Measurements from ENCODE around the gene TGDS.

DNA sequence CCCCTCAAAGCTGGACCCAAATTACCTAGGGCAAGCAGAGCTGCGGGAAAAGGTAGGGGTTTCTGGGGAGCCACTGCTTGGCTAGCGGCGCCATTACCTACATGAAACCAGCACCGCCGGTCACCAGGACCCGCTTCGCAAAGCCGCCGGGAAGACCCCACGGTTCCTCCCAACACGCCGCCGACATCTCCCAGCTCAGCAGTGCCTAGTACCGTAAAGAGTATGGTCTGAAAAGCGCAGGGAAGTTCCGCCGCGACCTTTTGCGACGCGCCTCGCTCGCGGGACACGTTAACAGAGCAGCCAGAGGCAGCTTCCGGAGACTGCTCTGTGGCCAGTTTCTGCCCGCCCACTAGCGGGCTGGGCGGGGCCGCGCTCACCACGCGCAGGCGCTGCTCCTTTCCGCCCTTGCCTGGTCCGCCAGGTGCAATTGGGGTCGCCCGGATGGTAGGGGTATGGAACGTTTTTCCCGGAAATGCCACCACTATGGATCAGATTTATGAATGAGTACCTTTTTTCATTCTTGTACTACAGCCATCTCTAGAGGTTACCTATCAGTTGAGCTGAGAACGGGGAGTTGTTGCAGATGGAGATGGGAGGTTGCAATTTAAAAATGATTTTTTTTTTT is at the start of gene TGDS:
- TF ChIP-seq, protein P1, sequence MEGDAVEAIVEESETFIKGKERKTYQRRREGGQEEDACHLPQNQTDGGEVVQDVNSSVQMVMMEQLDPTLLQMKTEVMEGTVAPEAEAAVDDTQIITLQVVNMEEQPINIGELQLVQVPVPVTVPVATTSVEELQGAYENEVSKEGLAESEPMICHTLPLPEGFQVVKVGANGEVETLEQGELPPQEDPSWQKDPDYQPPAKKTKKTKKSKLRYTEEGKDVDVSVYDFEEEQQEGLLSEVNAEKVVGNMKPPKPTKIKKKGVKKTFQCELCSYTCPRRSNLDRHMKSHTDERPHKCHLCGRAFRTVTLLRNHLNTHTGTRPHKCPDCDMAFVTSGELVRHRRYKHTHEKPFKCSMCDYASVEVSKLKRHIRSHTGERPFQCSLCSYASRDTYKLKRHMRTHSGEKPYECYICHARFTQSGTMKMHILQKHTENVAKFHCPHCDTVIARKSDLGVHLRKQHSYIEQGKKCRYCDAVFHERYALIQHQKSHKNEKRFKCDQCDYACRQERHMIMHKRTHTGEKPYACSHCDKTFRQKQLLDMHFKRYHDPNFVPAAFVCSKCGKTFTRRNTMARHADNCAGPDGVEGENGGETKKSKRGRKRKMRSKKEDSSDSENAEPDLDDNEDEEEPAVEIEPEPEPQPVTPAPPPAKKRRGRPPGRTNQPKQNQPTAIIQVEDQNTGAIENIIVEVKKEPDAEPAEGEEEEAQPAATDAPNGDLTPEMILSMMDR (IDR thresholded peaks at IDR 0.05), result peak in 1 of 4 experiments; percentile 64
- TF ChIP-seq POLR2A (IDR thresholded peaks at IDR 0.05) (peak; percentile 45 to 67), POLR2AphosphoS5 (IDR thresholded peaks at IDR 0.05) (peak; percentile 80)
